Measurements from ENCODE around the gene BICRA.
"Not testable (repeated sequence)": the region's sequence is repeated elsewhere in the genome, so short reads cannot be mapped to it uniquely, and the experiment has no call there.

Gene BICRA

DNA sequence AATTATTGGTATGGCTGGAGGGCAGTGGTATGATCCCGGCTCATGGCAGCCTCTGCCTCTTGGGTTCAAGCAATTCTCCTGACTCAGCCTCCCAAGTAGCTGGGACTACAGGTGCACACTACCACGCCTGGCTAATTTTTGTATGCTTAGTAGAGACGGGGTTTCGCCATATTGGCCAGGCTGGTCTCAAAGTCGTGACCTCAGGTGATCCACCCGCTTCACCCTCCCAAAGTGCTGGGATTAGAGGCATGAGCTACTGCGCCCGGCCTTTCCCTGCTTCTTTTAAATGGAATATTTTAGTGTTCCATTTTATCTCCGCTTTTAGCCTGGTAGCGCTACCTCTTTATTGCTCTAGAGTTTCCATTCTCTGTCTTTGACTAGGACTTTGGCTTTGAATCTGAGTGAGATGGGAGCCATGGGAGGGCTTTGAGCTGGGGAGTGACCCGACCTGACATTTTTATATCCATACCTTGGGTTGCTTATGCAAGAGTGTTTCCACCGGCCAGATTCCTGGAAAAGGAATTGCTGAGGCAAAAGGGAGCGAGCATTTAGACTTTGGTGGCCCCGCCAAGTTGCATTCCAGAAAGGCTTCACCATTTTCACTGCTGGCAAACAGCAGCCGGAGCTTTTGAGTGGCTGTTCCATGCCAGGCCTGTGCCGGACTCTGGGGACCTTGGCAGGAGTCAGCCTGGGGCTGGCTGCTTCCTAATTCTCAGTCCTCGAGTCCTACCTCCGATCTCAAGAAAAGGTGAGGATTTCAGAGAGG is 22.9 kb downstream of the BICRA start:
- DNase-seq = peak; percentile 21

- DNase-seq = no peak
Measured at GRCh38 chr19:47633517-47633916, 24.6 kb downstream of the BICRA start.

DNA sequence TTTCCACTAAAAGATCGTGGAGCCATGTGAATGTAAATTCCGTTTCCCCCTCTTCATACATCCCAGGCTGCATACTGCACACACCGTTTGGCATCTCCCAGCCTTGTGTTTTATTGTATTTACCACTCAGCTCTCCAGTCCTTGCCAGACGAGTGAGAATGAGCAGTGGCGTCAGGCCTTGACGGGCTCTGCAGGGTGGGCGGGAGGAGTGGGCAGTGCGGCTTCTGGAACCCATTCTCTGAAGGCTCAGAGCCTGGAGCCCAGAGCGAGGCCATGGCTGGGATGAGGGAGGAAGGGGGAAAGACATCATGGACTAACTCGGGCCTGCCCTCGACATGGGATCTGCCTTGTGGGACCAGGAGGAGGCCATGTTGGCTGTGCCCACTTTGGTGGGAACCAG is 25.1 kb downstream of the BICRA start:
- no peak for DNase-seq

- not testable (repeated sequence) for DNase-seq
Measured at GRCh38 chr19:47635152-47635754, 26.3 kb downstream of the BICRA start.

DNA sequence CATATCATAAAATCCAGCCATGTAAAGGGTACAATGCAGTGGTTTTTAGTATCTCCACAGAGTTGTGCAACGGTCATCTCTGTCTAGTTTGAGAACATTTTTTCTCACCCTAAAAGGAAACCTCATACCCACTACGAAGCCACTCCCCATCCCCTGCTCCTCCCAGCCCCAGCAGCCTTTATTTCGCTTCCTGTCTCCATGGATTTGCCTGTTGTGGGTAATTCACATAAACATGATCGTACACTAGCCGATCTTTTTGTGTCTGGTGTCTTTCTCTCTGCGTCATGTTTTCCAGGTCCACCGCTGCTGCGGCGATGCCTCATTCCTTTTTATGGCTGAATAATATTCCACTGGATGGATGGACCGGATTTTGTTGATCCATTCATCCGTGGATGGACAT is 28.6 kb downstream of the BICRA start:
- peak; percentile 84 for DNase-seq

GRCh38 chr19:47641891-47642485 is 33.1 kb downstream of the BICRA start:
- DNase-seq = no peak

GRCh38 chr19:47643281-47643680 is 34.3 kb downstream of the BICRA start:
- no peak for DNase-seq

DNA sequence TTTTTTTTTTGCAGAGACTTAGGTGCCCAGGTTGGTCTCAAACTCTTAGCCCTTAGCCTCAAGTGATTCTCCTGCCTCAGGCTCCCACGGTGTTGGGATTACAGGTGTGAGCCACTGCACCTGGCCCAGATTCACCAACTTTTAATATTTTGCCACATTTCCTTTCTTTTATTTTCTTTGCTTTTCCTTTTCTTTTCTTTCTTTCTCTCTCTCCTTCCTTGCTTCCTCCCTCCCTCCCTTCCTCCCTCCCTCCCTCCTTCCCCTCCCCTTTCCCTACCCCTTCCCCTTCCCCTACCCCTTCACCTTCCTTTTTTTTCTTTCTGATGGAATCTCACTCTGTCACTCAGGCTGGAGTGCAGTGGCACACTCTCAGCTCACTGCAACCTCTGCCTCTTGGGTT is 35.3 kb downstream of the BICRA start:
- no peak for DNase-seq

DNA sequence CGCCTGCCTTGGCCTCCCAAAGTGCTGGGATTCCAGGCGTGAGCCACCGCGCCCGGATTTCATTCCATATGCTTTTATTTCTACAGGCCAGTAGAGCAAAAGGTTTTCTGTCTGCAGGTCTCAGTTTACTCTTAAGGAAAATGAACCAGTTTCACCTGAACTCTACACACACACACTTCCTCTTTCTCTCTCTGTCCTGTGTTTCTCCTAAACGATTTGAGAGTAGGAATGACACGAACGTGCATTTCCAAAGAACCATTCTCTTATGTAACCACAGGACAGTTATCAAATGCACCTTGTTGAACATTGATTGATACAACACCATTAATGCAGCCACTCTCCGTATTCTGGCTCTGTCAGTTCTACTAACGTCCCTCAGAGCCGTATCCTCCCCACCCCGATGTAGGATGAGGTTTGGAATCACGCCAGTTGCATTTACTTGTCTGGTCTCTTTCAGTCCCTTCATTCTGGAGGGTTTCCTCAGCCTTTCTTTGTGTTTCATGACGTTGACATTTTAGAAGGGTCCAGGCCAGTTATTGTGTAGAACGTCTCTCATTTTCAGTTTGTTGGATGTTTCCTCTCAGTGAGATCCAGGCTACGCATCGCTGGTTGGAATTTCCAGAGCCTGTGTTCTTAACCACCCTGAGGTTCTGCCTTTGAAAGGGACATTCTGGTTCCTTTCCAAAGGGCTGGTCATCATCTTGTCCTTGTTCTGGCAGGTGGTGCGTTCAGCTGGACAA is 36.0 kb downstream of the BICRA start:
- no peak for DNase-seq

DNA sequence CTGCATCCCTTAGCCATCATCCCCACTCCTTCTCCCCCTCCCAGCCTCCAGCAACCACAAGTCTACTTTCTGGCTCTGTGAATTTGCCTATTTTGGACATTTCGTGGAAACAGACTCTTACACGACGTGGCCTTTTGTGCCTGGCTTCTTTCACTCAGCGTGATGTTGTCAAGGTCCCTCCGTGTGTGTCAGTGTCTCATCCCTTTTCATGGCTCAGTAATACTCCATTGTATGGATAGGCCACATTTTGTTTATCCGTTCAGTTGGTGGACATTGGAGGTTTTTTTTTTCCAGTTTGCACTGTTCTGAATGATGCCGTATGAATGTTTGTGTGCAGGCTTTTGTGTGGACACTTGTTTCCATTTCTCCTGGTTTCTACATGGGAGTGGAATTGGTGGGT is 38.0 kb downstream of the BICRA start:
- DNase-seq = no peak

- DNase-seq = no peak
Measured at GRCh38 chr19:47649588-47649987, 40.7 kb downstream of the BICRA start.

DNA sequence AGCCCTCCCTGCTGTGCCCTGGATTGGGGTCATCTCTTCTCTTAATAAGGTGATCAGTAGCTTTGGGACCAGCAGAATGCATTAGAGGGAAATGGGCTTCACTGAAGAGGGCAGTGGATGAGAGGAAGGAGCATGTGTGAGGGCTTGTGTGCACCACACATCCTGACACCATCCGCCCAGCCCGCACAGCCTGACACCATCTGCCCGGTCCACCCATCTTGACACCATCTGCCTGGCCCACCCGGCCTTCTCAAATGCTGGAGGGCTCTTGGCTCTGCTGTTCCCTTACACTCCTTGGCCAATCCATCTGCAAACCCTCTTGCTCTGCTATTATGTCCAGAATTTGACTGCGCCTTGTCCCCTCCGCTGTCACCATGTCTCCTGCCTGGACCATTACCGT is 41.8 kb downstream of the BICRA start:
- no peak for DNase-seq

DNA sequence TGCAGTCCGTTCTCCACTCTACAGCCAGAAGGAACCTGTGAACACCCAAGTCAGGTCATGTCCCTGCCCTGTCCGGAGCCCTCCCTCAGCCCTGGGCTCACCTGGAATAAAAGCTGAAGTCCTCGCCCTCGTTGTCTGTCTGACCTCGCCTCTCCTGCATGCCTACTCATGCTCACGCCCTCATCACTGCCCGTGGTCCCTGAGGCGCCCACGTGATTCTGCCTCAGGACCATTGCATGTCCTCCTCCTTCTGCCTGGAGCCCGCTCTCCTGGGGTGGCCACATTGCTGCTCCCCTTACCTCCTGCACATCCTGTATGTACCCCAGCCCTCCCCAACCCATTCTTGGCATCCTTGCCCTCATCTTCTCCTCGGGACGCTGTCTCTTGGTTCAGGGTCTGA is 42.2 kb downstream of the BICRA start:
- DNase-seq = no peak

- no peak for DNase-seq
Measured at GRCh38 chr19:47651691-47652090, 42.8 kb downstream of the BICRA start.

- DNase-seq = no peak
Measured at GRCh38 chr19:47652285-47652684, 43.4 kb downstream of the BICRA start.

DNA sequence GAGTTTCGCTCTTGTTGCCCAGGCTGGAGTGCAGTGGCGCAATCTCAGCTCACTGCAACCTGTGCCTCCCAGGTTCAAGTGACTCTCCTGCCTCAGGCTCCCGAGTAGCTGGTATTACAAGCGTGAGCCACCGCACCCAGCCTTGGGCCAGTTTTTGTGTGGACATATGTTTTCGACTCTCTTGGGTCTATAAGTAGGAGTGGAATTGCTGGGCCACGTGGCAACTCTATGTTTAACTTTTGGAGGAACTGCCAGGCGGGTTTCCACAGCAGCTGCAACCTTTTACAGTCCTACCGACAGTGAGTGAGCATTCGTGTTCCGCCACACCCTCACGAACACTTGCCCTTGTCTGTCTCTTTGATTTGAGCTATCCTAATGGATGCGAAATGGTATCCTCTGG is 44.9 kb downstream of the BICRA start:
- DNase-seq = no peak

DNA sequence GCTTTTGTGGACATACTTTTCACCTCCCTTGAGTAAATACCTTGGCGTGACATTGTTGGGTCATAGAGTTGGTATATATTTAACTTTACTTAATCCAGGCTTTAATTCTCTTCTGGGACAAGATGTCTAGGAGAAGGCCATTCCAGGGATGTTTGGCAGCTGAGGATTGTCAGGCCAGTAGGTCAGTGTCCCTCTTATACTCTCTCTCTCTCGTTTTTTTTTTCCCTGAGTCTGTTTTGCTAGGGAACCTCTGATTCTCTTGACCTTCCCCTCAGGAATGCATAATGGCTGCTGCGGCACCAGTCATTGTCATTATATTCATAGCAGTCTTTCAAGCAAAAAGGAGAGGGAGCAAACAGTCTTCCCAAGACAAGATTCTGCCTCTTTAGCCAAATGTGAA is 48.8 kb downstream of the BICRA start:
- no peak for DNase-seq

DNA sequence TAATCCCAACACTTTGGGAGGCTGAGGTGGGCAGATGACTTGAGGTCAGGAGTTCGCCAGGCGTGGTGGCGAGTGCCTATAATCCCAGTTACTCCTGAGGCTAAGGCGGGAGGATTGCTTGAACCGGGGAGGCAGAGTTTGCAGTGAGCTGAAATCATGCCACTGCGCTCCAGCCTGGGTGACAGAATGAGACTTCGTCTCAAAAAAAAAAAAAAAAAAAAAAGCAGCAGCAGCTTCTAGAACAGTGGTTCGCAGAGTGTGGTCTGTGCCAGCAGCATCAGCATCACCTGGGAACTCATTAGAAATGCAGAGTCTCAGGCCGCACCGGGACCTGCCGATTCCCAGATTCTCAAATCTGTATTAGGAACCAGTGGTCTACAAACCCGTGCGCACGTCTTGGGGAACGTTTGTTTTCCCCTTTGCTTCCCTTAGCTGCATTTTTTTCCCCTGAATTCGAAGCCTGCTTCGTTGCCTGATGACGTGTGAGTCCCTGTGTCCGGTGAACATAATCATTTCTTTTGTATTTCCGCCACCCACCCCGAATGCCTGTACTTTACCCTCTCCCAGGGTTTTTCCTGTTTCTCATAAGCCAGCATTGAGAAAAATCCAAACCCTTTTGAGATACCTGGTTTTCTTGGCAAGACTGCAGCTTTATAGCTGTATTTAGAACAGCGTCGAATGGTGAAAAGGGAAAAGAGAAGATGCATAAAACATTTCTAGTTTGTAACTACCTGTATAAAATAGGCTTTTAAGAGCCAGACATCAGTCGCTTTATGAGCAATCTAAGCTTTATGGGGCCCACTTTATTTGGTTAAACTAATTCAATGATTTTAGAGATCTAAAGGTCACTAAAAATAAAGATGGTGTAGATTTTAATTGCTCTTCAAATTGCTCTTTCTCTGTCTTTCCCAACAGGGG is 49.8 kb downstream of the BICRA start:
- no peak for DNase-seq

- DNase-seq = no peak
Measured at GRCh38 chr19:47660435-47660832, 51.5 kb downstream of the BICRA start.

DNA sequence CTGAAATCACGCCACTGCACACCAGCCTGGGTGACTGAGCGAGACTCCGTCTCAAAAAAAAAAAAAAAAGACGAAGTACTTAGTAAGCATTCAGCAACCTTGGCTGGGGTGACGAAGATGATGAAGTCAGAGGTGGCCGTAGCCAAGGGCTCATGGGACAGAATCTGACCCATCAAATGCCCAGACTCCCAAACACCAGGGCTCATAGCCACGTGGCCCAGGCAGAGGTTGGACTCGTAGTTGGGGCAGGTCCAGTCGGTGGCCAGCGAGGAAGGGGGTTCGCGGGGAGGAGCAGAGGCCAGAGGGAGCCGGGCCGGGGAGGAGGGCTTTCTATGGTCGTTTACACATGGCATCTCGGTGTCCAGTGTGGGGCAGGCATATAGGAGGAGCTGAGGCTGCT is 52.2 kb downstream of the BICRA start:
- no peak for DNase-seq

- peak; percentile 28 for DNase-seq
Measured at GRCh38 chr19:47661611-47662010, 52.7 kb downstream of the BICRA start.

GRCh38 chr19:47663435-47663910 is 54.5 kb downstream of the BICRA start:
- DNase-seq = peak; percentile 97
